GM13977 (cell line): ENCODE results near the gene HEBP2.

Experiments used
- DNase-seq: peaks from one replicate; pipeline ENCODE4 v3.0.0; 2012; ENCODE audit warnings: low spot score
- in situ Hi-C: fragments of 300-500 bp; cut with MboI; formaldehyde crosslinking; loops from one replicate; pipeline ENCODE4 v1.12.0; 2022; ENCODE audit warnings: low sequenced_read_pairs, low pct_unique_long_range_greater_than_20kb, mixed read lengths, inconsistent platforms; ENCODE audit not compliant: unreplicated experiment
- TF ChIP-seq, protein P1 (sequence below): IDR thresholded peaks from 2 replicates; pipeline ENCODE4 v1.5.1; 2012; ENCODE audit warnings: mild to moderate bottlenecking, control low read depth; ENCODE audit not compliant: insufficient read depth; ENCODE audit errors: extremely low read depth, missing control alignments

Gene HEBP2

DNA sequence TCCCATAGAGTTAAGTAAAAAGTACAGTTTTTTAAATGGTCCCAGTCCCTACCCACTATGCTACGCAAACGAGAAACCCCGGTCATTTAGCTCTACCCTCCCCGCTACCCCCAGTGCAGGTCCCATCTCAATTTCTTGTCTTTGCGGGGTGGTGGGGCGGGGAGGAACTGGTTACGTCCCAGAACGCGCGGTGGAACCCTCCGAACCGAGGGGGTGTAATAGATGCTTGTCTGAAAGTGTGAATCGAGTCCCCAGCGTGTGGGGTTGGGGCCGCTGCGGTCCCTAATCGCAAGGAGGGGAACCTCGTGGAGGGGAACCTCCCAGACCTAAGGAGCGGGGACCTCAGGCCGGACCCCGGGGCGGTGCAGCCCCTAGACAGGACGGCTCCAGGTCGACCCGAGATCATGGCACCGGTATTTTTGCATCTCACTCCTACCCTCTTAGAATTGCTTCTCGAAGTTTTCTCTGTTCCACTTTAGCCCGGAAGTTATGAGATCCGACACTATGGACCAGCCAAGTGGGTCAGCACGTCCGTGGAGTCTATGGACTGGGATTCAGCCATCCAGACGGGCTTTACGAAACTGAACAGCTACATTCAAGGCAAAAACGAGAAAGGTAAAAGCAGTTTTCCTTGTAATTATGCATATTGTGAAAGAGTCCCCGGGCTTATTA is 779 bp downstream of the HEBP2 start:
- in situ Hi-C loops = loop anchor here (25.0 kb wide), 1 partner anchor 357 kb away; the partner anchor contains the start of gene CCDC28A
- no peak for DNase-seq

DNA sequence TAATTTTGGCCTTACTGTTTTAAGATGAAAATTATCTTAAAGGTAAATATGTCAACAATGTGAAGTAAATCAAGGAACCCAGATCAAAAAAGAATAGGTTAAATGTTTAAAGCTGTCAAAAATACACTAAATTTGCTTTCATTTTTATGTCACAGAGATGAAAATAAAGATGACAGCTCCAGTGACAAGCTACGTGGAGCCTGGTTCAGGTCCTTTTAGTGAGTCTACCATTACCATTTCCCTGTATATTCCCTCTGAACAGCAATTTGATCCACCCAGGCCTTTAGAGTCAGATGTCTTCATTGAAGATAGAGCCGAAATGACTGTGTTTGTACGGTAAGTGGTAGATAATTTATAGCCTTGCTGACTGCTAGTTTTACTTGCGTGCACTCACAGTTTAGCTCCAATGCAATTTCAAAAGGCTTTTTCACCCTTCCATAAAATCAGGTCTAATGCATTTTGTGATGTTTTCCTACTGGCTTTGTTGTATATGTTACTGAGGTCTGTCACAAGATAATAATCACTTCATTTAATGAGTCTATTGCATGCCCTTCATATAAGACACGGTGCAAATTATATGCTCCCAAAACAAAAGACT is 1.9 kb downstream of the HEBP2 start:
- TF ChIP-seq, protein P1, sequence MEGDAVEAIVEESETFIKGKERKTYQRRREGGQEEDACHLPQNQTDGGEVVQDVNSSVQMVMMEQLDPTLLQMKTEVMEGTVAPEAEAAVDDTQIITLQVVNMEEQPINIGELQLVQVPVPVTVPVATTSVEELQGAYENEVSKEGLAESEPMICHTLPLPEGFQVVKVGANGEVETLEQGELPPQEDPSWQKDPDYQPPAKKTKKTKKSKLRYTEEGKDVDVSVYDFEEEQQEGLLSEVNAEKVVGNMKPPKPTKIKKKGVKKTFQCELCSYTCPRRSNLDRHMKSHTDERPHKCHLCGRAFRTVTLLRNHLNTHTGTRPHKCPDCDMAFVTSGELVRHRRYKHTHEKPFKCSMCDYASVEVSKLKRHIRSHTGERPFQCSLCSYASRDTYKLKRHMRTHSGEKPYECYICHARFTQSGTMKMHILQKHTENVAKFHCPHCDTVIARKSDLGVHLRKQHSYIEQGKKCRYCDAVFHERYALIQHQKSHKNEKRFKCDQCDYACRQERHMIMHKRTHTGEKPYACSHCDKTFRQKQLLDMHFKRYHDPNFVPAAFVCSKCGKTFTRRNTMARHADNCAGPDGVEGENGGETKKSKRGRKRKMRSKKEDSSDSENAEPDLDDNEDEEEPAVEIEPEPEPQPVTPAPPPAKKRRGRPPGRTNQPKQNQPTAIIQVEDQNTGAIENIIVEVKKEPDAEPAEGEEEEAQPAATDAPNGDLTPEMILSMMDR = no peak
- no peak for DNase-seq
- in situ Hi-C loops = loop anchor here (25.0 kb wide), 1 partner anchor 356 kb away; the partner anchor contains the start of gene CCDC28A

More for the DNA sequence above, 779 bp downstream of the HEBP2 start:
- TF ChIP-seq, protein P1 = no peak

DNA sequence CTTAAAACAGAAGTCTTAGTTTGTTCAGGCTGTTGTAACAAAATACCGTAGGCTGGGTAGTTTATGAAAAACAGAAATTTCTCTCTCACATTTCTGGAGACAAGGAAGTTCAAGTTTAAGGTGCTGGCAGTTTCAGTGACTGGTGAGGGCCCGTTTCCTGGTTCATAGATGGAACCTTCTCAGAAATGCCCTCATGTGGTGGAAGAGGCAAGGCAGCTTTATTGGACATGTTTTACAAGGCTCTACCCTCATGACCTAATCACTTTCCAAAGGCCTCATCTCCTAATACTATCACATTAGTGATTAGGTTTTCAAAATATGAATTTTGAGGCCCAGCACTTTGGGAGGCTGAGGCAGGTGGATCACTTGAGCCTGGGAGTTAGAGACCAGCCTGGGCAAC is 2.4 kb downstream of the HEBP2 start:
- in situ Hi-C loops = loop anchor here (25.0 kb wide), 1 partner anchor 356 kb away; the partner anchor contains the start of gene CCDC28A
- DNase-seq = no peak
- TF ChIP-seq, protein P1 = no peak

DNA sequence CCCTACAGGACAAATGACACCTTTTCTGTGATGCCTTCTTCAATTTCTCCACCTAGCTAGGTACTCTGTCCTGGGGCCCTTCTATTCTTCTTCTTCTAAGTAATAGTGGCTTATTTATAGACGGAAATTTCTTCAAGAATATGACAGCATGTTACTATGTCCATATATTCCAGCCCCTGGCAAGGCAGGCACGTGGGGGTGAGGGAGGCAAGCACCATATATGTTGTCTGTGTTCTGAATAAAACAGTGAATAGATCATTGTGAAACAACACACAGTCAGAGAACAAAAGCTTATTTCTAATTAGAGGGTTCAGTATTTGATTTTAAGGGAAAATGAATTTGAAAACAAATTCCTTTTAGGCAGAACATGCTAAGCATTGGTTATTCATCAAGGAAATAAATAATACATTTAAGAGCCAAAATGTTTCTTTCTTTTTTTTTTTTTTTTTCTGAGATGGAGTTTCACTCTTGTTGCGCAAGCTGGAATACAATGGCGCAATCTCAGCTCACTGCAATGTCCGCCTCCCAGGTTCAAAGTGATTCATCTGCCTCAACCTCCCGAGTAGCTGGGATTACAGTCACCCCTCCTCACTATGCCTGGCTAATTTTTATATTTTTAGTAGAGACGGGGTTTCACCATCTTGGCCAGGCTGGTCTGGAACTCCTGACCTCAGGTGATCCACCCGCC is 6.2 kb downstream of the HEBP2 start:
- DNase-seq = no peak
- TF ChIP-seq, protein P1 = no peak
- in situ Hi-C loops = loop anchor here (25.0 kb wide), 1 partner anchor 352 kb away; the partner anchor contains the start of gene CCDC28A

DNA sequence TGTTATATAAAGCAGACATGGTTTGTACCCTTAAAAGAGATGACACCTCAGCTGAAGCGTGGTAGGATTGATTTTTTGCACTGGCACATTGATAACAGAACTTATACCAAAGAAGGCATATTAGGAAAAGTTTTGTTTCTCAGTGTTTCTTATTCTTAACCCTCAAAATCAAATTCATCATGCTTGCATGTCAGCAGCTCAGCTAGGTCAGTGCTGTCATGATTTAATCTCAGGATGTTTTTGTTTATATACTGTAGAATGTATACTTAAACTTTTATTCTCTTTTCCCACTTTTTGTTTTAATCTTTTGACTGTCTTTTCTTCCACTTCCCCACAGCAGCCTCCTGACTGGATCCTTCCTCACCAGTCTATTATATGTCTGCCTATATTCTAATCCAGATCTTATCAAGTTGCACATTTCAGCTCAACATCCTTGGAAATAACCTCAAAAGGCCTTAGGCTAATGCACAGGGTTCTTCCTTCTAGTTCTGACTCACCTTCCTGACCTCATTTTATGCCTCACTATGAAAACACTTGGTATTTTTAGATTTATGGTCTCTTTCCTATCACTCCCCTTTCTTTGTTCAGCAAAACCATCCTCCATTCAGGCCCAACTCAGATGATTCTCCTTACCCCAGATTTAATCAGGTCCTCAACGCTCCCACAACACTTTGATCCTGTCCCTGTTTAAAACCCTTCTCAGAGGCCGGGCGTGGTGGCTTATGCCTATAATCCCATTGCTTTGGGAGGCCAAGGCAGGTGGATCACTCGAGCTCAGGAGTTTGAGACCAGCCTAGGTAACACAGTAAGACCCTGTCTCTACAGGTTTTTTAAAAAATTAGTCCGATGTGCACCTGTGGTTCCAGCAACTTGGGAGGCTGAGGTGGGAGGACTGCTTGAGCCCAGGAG is 7.2 kb downstream of the HEBP2 start:
- peak; percentile 44 for DNase-seq
- TF ChIP-seq, protein P1 = no peak
- in situ Hi-C loops = loop anchor here (25.0 kb wide), 1 partner anchor 351 kb away; the partner anchor contains the start of gene CCDC28A
